Prostate gland (tissue), 2 donors: Measurements from ENCODE around the gene GPC5.

Experiments used
- CTCF ChIP-seq, 4 experiments: fragments of 200-600 bp in 2 of 4; fragments of 450-650 bp in 2 of 4; sonication (generic) in 2 of 4; IDR thresholded peaks; 1 replicate in 3 of 4; 2 replicates in 1 of 4; pipeline ENCODE4 v1.5.1; 2016 to 2019; ENCODE audit warnings: antibody characterized with exemption in 4 of 4, mild to moderate bottlenecking in 2 of 4, moderate library complexity in 2 of 4
- POLR2A ChIP-seq: fragments of 450-650 bp; IDR thresholded peaks from one replicate; pipeline ENCODE4 v1.6.1; 2016; ENCODE audit warnings: antibody characterized with exemption, mild to moderate bottlenecking

GRCh38 chr13:92196591-92197256, 798.3 kb downstream of the GPC5 start:
- TF ChIP-seq POLR2A (no peak), CTCF (IDR thresholded peaks at IDR 0.05) (no peak)
